ENCODE results near the gene C2orf66.

GRCh38 chr2:196836440-196836839 is 27.3 kb upstream of the C2orf66 start:
- TF ChIP-seq POLR2A (IDR thresholded peaks at IDR 0.05) = no peak
- no peak for TF ChIP-seq CTCF (IDR thresholded peaks at IDR 0.05)

Data from lower leg skin (tissue), 3 donors.